ENCODE results near the gene PGM5. TPM values are rescaled to one million over a fixed set of nuclear protein-coding genes. Genes with fewer than 3 reads are reported as not detected.

PGM5 gene
- total RNA-seq, 4 donors from 2014 or later = 502 to 719 (median 699) TPM

DNA sequence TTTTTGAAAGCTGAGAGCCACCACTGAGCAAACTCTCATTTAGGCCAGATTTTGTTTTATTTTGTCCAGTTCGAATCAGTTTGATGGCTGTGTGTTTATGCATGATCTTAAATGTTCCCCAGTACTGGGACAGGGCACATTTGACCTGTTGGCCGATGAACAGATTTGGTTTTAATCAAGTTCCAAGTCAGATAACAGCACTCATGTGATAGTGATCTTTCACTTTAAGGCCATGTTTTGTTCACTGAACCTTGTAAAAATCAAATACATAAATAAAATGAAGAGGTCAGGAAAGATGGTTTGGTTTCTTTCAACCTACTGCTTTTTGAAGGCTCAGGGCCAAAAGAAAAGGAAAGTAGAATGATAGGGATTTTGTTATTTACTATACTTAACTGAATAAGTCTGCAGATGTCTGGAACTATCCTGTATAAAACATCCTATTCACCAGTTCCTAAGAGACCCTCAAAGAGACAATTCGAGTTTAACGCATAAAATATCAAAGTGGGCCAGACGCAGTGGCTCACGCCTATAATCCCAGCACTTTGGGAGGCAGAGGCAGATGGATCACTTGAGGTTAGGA, 77.2 kb downstream of the PGM5 start:
- Histone ChIP-seq H3K4me3 (no peak overlapping the region), H3K27me3 (no peaks in the 10 kb centered on the region), H3K27ac (peak overlapping the region; percentile 25 to 79 (median 57)), H3K4me1 (peaks cover 0 to 90% (median 11%) of the 10 kb centered on the region in 3 donors), H3K9me3 (no peaks in the 10 kb centered on the region), H3K36me3 (peaks cover 0 to 2% of the 10 kb centered on the region in 2 donors)
- TF ChIP-seq POLR2AphosphoS5 (IDR thresholded peaks at IDR 0.05) = no peak
- no peak for TF ChIP-seq POLR2A (IDR thresholded peaks at IDR 0.05)
- WGBS, 2 donors (ENCODE audit: low coverage in 1 of 2) = 56 to 80% methylated on average over 6 of the region's 6 CpGs
- no peak for ATAC-seq

DNA sequence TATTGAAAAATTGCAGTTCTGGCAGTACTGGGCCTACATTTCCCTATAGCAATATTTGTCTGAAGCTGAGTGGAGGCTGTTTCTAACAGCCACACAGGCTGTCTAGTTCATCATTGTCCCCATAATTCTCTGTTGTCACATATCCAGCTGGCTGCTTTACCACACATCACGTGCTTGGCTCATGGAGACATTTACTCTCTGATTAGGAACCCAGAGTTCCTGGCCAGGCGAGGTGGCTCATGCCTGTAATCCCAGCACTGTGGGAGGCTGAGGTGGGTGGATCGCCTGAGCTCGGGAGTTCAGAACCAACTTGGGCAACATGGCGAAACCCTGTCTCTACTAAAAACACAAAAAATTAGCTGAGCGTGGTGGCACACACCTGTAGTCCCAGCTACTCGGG, 81.4 kb downstream of the PGM5 start:
- Histone ChIP-seq H3K9me3 (peaks cover 0 to 4% (median 0%) of the 10 kb centered on the region in 3 donors), H3K4me1 (peaks cover 0 to 54% (median 11%) of the 10 kb centered on the region in 3 donors), H3K36me3 (peaks cover 0 to 5% of the 10 kb centered on the region in 2 donors), H3K27me3 (no peaks in the 10 kb centered on the region), H3K4me3 (no peak overlapping the region), H3K27ac (peak overlapping the region; percentile 62 to 71 (median 65))
- WGBS, 2 donors (ENCODE audit: low coverage in 1 of 2) = 42 to 60% methylated on average over 2 to 3 of the region's 7 CpGs
- TF ChIP-seq, protein P1, sequence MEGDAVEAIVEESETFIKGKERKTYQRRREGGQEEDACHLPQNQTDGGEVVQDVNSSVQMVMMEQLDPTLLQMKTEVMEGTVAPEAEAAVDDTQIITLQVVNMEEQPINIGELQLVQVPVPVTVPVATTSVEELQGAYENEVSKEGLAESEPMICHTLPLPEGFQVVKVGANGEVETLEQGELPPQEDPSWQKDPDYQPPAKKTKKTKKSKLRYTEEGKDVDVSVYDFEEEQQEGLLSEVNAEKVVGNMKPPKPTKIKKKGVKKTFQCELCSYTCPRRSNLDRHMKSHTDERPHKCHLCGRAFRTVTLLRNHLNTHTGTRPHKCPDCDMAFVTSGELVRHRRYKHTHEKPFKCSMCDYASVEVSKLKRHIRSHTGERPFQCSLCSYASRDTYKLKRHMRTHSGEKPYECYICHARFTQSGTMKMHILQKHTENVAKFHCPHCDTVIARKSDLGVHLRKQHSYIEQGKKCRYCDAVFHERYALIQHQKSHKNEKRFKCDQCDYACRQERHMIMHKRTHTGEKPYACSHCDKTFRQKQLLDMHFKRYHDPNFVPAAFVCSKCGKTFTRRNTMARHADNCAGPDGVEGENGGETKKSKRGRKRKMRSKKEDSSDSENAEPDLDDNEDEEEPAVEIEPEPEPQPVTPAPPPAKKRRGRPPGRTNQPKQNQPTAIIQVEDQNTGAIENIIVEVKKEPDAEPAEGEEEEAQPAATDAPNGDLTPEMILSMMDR (IDR thresholded peaks at IDR 0.05) = no peak
- TF ChIP-seq POLR2AphosphoS5 (IDR thresholded peaks at IDR 0.05) (peak; percentile 91), EP300 (IDR thresholded peaks at IDR 0.05) (no peak), POLR2A (IDR thresholded peaks at IDR 0.05) (no peak)
- peak; percentile 89 for ATAC-seq

DNA sequence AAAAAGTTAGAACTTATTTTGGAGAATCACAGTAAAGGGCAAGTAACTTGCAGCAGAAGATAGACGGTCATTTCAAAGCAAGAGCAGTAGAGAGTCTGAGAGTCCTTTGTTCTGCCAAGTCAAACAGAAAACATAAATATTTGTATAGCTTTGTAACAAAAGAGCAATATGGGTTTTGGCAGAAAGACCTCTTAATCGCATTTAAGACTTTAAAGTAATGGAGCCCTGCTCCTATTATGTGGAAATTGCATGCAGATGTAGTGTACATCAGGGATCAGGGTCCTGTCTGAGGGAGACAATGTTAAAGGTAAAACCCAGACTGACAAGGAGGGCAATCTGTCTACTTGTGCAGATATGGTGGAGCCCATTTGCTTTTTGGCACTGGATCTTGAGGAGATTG, 87.2 kb downstream of the PGM5 start:
- H3K36me3 ChIP-seq = peaks cover 0 to 5% of the 10 kb centered on the region in 2 donors
- H3K4me1 ChIP-seq = peaks cover 3 to 61% (median 25%) of the 10 kb centered on the region in 3 donors
- no peak for ATAC-seq
- peak overlapping the region; percentile 40 to 99 (median 83) for H3K27ac ChIP-seq
- TF ChIP-seq EP300 (IDR thresholded peaks at IDR 0.05) (no peak), POLR2AphosphoS5 (IDR thresholded peaks at IDR 0.05) (no peak), POLR2A (IDR thresholded peaks at IDR 0.05) (no peak)
- TF ChIP-seq, protein P1 (IDR thresholded peaks at IDR 0.05) = no peak
- peaks cover 0 to 4% (median 0%) of the 10 kb centered on the region in 3 donors for H3K9me3 ChIP-seq
- H3K27me3 ChIP-seq = no peaks in the 10 kb centered on the region
- no peak overlapping the region for H3K4me3 ChIP-seq
- WGBS, 2 donors (ENCODE audit: low coverage in 1 of 2) = 8 to 37% methylated on average over 2 of the region's 2 CpGs

DNA sequence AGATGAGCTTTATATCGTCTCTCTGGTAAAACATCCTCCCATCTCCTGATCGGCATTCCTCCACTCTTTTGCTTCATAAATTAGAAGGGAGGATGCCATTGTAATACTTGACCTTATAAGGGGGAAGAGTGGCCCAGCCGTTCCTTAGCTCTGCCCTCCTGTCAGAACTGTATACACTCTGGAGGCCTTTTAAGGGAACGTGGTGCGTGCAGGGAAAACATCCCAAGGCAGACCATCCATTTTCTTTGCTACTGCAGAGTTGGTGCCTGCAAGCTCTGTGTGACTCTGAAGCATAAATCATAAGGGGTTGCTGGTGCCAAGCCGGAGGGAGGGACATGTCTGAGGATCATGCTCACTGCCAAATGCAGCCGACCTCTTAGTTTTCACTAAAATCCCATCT, 90.4 kb downstream of the PGM5 start:
- 8 to 13% methylated on average over 7 of the region's 7 CpGs for WGBS, 2 donors (ENCODE audit: low coverage in 1 of 2)
- H3K27ac ChIP-seq = peak overlapping the region; percentile 78 to 99 (median 87)
- ATAC-seq = peak; percentile 95
- H3K4me1 ChIP-seq = peaks cover 3 to 89% (median 31%) of the 10 kb centered on the region in 3 donors
- TF ChIP-seq POLR2AphosphoS5 (IDR thresholded peaks at IDR 0.05) = peak; percentile 84
- TF ChIP-seq EP300 (IDR thresholded peaks at IDR 0.05) = no peak
- TF ChIP-seq, protein P1 (IDR thresholded peaks at IDR 0.05) = no peak
- no peaks in the 10 kb centered on the region for H3K27me3 ChIP-seq
- H3K36me3 ChIP-seq = no peaks in the 10 kb centered on the region
- no peaks in the 10 kb centered on the region for H3K9me3 ChIP-seq
- no peak overlapping the region for H3K4me3 ChIP-seq

DNA sequence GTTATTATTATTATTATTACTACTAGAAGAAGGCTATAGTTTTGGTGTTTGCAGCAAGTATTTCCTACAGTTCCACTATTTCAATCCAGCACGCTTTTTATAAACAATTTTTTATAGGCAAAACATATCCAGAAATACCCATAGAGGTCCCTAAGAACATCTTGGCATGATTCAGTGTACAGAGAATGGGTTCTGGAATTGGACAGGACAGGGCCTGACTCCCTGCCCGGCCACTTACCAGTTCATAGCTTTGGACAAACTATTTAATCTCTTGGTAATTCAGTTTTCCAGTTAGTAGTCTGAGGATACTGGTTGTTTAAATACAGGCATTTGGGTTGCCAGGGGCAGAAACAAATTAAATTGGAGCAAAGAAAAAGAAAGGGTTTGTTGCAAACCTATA, 91.2 kb downstream of the PGM5 start:
- Histone ChIP-seq H3K36me3 (peaks cover 0 to 2% of the 10 kb centered on the region in 2 donors), H3K27ac (peak overlapping the region; percentile 78 to 99 (median 87)), H3K4me1 (peaks cover 3 to 96% (median 31%) of the 10 kb centered on the region in 3 donors), H3K27me3 (no peaks in the 10 kb centered on the region), H3K4me3 (no peak overlapping the region), H3K9me3 (no peaks in the 10 kb centered on the region)
- WGBS, 2 donors (ENCODE audit: low coverage in 1 of 2) = 36 to 42% methylated on average over 2 of the region's 2 CpGs
- TF ChIP-seq, protein P1 (IDR thresholded peaks at IDR 0.05) = no peak
- TF ChIP-seq EP300 (IDR thresholded peaks at IDR 0.05) (no peak), POLR2A (IDR thresholded peaks at IDR 0.05) (no peak), POLR2AphosphoS5 (IDR thresholded peaks at IDR 0.05) (no peak)
- ATAC-seq = no peak

Data from gastroesophageal sphincter (tissue), 4 donors.